Right atrium auricular region (tissue), 2 donors: Measurements from ENCODE around the gene MORN1. TPM values are rescaled to one million over a fixed set of nuclear protein-coding genes. Genes with fewer than 3 reads are reported as not detected.

ENCODE experiments used
- DNase-seq: peaks from one replicate; pipeline ENCODE4 v3.0.0-alpha.2; 2019; ENCODE audit warnings: low spot score
- H3K27ac ChIP-seq, 2 donors: fragments of 200-600 bp; sonication (generic); 1 replicate in 1 of 2; 2 replicates in 1 of 2; pipeline ENCODE4 v1.5.1; 2016 to 2019
- H3K27me3 ChIP-seq, 2 donors: fragments of 200-600 bp; sonication (generic); one replicate each; pipeline versions ENCODE4 v1.5.1 to v1.6.0; 2017 to 2019
- H3K36me3 ChIP-seq: fragments of 200-600 bp; sonication (generic); one replicate; pipeline ENCODE4 v1.5.1; 2016
- H3K4me1 ChIP-seq, 2 donors: fragments of 200-600 bp; sonication (generic); one replicate each; pipeline versions ENCODE4 v1.5.1 to v1.6.0; 2017 to 2019
- H3K4me3 ChIP-seq, 2 donors: fragments of 200-600 bp; sonication (generic); 1 replicate in 1 of 2; 2 replicates in 1 of 2; pipeline ENCODE4 v1.5.1; 2017 to 2019; ENCODE audit warnings: mild to moderate bottlenecking in 1 of 2, moderate library complexity in 1 of 2
- H3K9me3 ChIP-seq, 2 donors: fragments of 200-600 bp; sonication (generic); one replicate each; pipeline ENCODE4 v1.5.1; 2019
- total RNA-seq, 2 donors: library from RNA; depleted of rRNA; stranded (reverse); fragments of >200 nt; gene quantifications; one replicate each; pipeline ENCODE4 v1.1.0, GENCODE V29; 2016
- TF ChIP-seq, protein P1 (sequence below), 2 donors: fragments of 200-600 bp; sonication (generic); IDR thresholded peaks; one replicate each; pipeline ENCODE4 v1.5.1; 2019; ENCODE audit warnings: antibody characterized with exemption in 2 of 2

The MORN1 gene
- total RNA-seq, 2 donors from 2014 or later: 2.2 to 3.8 TPM

DNA sequence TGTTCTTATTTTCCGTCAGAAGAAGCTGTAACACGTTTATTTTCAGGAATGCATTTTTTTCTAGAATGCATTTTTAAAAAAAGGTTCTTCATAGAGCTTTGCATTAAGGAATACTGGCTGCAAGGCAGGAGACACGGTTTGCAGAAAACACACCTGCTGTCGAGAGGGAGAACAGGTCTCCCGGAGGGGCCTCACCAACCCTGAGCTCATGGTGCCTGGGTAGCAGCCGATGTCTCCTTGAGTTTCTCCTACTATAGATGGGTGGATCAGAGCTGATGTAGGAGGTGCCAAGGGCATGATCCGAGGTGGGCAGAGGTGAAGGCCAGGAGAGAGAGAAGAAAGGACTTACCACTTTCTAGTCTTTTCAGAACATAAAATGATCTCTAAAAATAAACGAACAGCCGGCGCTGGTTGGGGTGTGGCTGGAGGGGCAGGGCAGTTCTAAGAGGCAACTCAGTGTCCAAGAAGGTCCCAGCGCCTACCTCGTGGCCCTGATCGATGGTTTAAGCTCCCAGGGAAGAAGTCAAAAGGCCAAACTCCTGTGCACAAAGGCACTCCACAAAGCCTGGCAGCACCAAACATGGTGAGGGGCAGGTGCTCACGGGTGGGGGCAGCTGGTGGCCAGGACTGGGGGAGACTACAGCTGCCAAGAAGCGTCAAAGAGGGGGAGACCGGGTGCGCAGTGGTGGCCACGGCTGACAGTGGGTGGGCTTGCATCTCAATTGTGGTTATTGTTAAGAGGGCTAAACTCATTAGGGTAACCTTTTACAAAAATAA is 12.2 kb downstream of the MORN1 start:
- TF ChIP-seq, protein P1, sequence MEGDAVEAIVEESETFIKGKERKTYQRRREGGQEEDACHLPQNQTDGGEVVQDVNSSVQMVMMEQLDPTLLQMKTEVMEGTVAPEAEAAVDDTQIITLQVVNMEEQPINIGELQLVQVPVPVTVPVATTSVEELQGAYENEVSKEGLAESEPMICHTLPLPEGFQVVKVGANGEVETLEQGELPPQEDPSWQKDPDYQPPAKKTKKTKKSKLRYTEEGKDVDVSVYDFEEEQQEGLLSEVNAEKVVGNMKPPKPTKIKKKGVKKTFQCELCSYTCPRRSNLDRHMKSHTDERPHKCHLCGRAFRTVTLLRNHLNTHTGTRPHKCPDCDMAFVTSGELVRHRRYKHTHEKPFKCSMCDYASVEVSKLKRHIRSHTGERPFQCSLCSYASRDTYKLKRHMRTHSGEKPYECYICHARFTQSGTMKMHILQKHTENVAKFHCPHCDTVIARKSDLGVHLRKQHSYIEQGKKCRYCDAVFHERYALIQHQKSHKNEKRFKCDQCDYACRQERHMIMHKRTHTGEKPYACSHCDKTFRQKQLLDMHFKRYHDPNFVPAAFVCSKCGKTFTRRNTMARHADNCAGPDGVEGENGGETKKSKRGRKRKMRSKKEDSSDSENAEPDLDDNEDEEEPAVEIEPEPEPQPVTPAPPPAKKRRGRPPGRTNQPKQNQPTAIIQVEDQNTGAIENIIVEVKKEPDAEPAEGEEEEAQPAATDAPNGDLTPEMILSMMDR (IDR thresholded peaks at IDR 0.05): no peak
- peaks cover 0 to 14% of the 10 kb centered on the region in 2 donors for H3K4me1 ChIP-seq
- H3K36me3 ChIP-seq: no peaks in the 10 kb centered on the region
- no peak for DNase-seq
- H3K27ac ChIP-seq: no peak overlapping the region
- H3K9me3 ChIP-seq: no peaks in the 10 kb centered on the region
- no peak overlapping the region for H3K4me3 ChIP-seq
- H3K27me3 ChIP-seq: no peaks in the 10 kb centered on the region

DNA sequence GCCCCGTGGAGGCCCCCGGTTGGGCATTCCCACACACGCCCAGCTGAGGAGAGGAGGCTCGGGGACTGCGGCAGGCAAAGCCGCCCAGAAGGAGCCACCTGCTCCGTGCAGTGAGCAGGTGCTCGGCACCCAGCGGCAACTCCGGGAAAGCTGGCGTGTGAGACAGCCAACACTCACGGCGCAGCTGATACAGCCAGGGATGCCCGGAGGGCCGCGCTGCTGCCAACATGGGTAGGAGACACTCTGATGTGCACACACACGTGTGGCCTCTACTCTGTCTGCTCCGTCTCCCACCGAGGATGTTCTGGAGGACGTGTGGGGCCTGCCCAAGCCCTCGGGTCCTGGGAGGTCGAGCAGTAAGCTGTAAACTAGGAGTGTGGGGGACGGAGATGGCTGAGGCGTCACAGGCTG is 12.9 kb downstream of the MORN1 start:
- DNase-seq: no peak
- Histone ChIP-seq H3K36me3 (no peaks in the 10 kb centered on the region), H3K4me1 (peaks cover 0 to 14% of the 10 kb centered on the region in 2 donors), H3K4me3 (no peak overlapping the region), H3K9me3 (no peaks in the 10 kb centered on the region), H3K27me3 (no peaks in the 10 kb centered on the region), H3K27ac (no peak overlapping the region)
- TF ChIP-seq, protein P1 (IDR thresholded peaks at IDR 0.05): no peak

DNA sequence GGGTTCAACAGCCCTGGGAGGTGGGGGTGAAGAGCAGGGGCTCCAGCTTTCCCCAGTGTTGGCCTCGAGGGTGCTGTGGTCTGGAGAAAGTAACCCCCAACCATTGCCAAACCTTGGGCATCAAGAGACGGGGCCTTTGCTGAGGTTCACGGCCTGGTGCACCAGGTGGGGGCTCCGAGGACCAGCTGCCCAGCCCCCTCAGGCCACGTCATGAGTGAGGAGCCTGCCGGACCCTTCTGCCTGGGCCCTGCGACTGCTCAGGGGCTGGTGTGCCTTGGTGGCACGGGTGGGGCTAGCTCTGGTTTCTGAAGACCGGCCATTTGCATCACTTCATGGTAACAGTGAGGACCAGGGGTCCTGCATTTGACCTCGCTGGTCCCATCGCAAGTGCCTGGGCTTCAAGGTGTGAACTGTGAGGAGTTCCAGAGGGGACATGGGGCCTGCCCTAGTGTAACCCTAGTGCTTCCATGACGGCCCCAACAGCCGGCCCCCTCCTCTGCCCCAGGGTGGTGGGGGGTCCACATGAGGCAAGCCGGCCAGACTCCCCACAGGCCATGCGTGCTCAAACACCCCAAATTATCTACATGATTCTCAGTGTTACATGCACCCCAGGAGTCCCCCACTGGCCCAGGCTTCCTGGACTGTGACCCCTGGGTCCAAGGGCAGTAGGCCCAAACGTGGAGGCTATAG is 13.5 kb downstream of the MORN1 start:
- H3K4me3 ChIP-seq: no peak overlapping the region
- H3K9me3 ChIP-seq: no peaks in the 10 kb centered on the region
- H3K27ac ChIP-seq: no peak overlapping the region
- peaks cover 0 to 14% of the 10 kb centered on the region in 2 donors for H3K4me1 ChIP-seq
- TF ChIP-seq, protein P1 (IDR thresholded peaks at IDR 0.05): no peak
- DNase-seq: no peak
- no peaks in the 10 kb centered on the region for H3K36me3 ChIP-seq
- H3K27me3 ChIP-seq: no peaks in the 10 kb centered on the region

DNA sequence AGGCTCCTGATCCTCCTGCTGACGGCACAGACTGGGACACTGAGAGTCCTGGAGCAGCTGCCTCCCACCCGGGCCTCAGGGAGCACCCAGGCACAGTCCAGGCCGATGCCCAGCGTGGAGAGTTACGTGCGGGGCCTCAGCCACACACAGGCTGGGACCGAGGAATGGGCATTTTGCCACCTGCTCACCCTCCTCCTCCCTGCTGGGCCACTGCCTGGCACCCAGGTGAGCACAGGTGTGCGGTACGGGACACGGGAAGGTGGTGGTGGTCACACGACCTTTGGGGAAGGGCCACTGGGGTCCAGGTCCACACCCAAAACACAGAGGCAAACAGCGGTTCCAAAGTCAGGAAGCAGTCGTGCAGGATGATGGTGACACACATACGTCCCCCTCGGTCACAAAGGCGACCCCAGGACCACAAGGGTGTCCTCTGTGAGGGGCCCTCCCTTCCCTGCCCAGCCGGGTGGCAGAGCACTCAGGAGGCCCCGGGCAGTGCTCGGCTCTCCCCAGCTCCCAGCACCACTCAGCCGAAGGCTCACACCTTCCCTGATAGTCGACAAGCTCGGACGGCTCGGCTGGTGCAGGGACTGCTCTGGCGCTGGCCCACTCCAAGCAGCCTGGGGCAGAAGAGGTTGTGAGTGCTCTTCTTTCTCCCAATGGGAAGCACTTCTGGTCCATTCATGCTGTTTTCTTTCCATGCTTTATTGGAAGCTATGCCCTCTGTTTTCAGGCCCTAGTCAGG is 14.3 kb downstream of the MORN1 start:
- peaks cover 0 to 12% of the 10 kb centered on the region in 2 donors for H3K4me1 ChIP-seq
- H3K9me3 ChIP-seq: no peaks in the 10 kb centered on the region
- no peak overlapping the region for H3K27ac ChIP-seq
- TF ChIP-seq, protein P1 (IDR thresholded peaks at IDR 0.05): no peak
- H3K36me3 ChIP-seq: no peaks in the 10 kb centered on the region
- no peak for DNase-seq
- H3K4me3 ChIP-seq: no peak overlapping the region
- no peaks in the 10 kb centered on the region for H3K27me3 ChIP-seq

DNA sequence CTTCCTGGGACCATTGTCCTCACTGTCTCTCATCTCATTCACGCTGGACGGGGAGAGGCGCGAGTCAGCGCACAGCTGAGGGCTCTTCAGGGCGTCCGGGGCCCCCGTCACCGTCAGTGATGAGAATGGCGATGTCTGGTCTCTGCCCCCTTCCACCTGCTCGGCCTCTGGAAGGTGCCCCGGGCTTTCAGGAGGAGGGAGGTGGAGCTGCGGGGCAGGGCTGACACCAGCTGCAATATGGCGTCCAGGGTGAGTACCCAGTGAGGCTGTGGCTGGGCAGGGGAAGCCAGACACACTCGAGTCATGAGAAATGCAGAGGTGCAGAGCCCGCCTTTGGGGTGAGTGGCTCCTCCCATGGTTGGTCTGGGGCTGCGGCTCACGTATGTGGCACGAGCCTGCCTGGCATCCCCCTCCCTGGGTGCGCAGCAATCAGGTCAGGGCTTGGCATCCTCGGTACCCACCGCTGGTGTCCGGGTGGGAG is 15.1 kb downstream of the MORN1 start:
- Histone ChIP-seq H3K4me1 (peaks cover 0 to 4% of the 10 kb centered on the region in 2 donors), H3K4me3 (no peak overlapping the region), H3K27ac (no peak overlapping the region), H3K36me3 (no peaks in the 10 kb centered on the region), H3K9me3 (no peaks in the 10 kb centered on the region), H3K27me3 (no peaks in the 10 kb centered on the region)
- DNase-seq: no peak
- TF ChIP-seq, protein P1 (IDR thresholded peaks at IDR 0.05): no peak
